NCI-H82 (cell line): ENCODE results near the gene ZC3H14.
"Not testable (repeated sequence)": the region's sequence is repeated elsewhere in the genome, so short reads cannot be mapped to it uniquely, and the experiment has no call there.

Source experiments
- DNase-seq: peaks from one replicate; lab custom pipeline; 2025; lab: John Stamatoyannopoulos, UW

The ZC3H14 gene

GRCh38 chr14:88562831-88563686 is at the start of gene ZC3H14:
Gene ZC3H14, plus strand, starts transcription at chr14:88563037. Its CDS starts 97 bp downstream, at chr14:88563134.
- DNase-seq: peak; percentile 89

- DNase-seq: no peak
Observed at GRCh38 chr14:88515499-88516221, 47.2 kb upstream of the ZC3H14 start.

- no peak for DNase-seq
Observed at GRCh38 chr14:88516861-88517357, 45.9 kb upstream of the ZC3H14 start.

- DNase-seq: no peak
Observed at GRCh38 chr14:88518592-88519512, 44.0 kb upstream of the ZC3H14 start.

GRCh38 chr14:88519907-88520306 is 42.9 kb upstream of the ZC3H14 start:
- DNase-seq: no peak

- no peak for DNase-seq
Observed at GRCh38 chr14:88521818-88522217, 41.0 kb upstream of the ZC3H14 start.

- no peak for DNase-seq
Observed at GRCh38 chr14:88522393-88522792, 40.4 kb upstream of the ZC3H14 start.

GRCh38 chr14:88529889-88530288 is 32.9 kb upstream of the ZC3H14 start:
- DNase-seq: not testable (repeated sequence)

GRCh38 chr14:88533064-88533602 is 29.7 kb upstream of the ZC3H14 start:
- no peak for DNase-seq

- peak; percentile 30 for DNase-seq
Observed at GRCh38 chr14:88535149-88535548, 27.7 kb upstream of the ZC3H14 start.

GRCh38 chr14:88535813-88536212 is 27.0 kb upstream of the ZC3H14 start:
- no peak for DNase-seq

GRCh38 chr14:88541324-88541723 is 21.5 kb upstream of the ZC3H14 start:
- no peak for DNase-seq

GRCh38 chr14:88542857-88543795 is 19.7 kb upstream of the ZC3H14 start:
- peak; percentile 56 for DNase-seq

- DNase-seq: no peak
Observed at GRCh38 chr14:88545256-88545655, 17.6 kb upstream of the ZC3H14 start.

- DNase-seq: peak; percentile 91
Observed at GRCh38 chr14:88546621-88547385, 16.0 kb upstream of the ZC3H14 start.

GRCh38 chr14:88547386-88547780 is 15.5 kb upstream of the ZC3H14 start:
- no peak for DNase-seq

GRCh38 chr14:88550078-88550477 is 12.8 kb upstream of the ZC3H14 start:
- DNase-seq: no peak

GRCh38 chr14:88551094-88551870 is 11.6 kb upstream of the ZC3H14 start:
- DNase-seq: peak; percentile 90

- peak; percentile 59 for DNase-seq
Observed at GRCh38 chr14:88551980-88552431, 10.8 kb upstream of the ZC3H14 start.
